GM12878 (cell line): ENCODE data around the gene ZNF688. TPM values are rescaled to one million over a fixed set of nuclear protein-coding genes. Genes with fewer than 3 reads are reported as not detected.

ENCODE experiments used
- ATAC-seq: fragments of 200-7000 bp; cut with Tn5 transposase; 3 replicates; pipeline ENCODE4 v1.9.1; 2020; ENCODE audit warnings: mild to moderate bottlenecking, moderate library complexity
- BruUV-seq: library from RNA; stranded (reverse); fragments of 400-500 nt; replicated peaks from 2 replicates; lab custom pipeline; 2021; lab: Mats Ljungman, UMichigan
- CTCF ChIA-PET: fragments of 300-600 bp; sonication (Branson Sonifier 250); formaldehyde crosslinking; extraction: SDS; loops from one replicate; lab custom pipeline; 2021; ENCODE audit warnings: inconsistent platforms; lab: Yijun Ruan, JAX
- POLR2A ChIA-PET: fragments of 350-600 bp; formaldehyde crosslinking; extraction: SDS; loops from one replicate; lab custom pipeline; 2021; ENCODE audit warnings: inconsistent platforms; lab: Charles Lee
- RAD21 ChIA-PET: fragments of 300-600 bp; sonication (Branson Sonifier 250); formaldehyde crosslinking; loops from one replicate; lab custom pipeline; 2023; ENCODE audit warnings: antibody characterized with exemption; ENCODE audit not compliant: unreplicated experiment; lab: Charles Lee
- SMC1A ChIA-PET: fragments of 300-600 bp; sonication (Branson Sonifier 250); formaldehyde crosslinking; loops from one replicate; lab custom pipeline; 2023; ENCODE audit not compliant: unreplicated experiment, uncharacterized antibody; lab: Charles Lee
- DNase-seq: peaks from one replicate; pipeline ENCODE4 v3.0.0-alpha.2; 2011; ENCODE audit warnings: low read depth, low spot score
- FAIRE-seq: peaks from 3 replicates; lab custom pipeline; 2011; peaks lifted over from hg19 to GRCh38; lab: Jason Lieb, UNC
- H2AFZ ChIP-seq: 2 replicates; pipeline ENCODE4 v1.6.0; 2011; ENCODE audit warnings: low read depth, low read length, control low read depth; ENCODE audit not compliant: control insufficient read depth
- H3K27ac ChIP-seq: 2 replicates; pipeline ENCODE4 v1.5.1; 2011; ENCODE audit warnings: control low read depth; ENCODE audit not compliant: control insufficient read depth, insufficient read depth
- H3K27me3 ChIP-seq, 2 experiments: replicated peaks in 1 of 2; 2 replicates each; pipeline versions ENCODE4 v1.6.0 to v1.6.1; 2011; ENCODE audit warnings: low read length in 1 of 2; ENCODE audit not compliant: control insufficient read depth in 2 of 2, insufficient read depth in 2 of 2
- H3K36me3 ChIP-seq, 2 experiments: 2 replicates each; pipeline ENCODE4 v1.5.1; 2011; ENCODE audit warnings: low read length in 1 of 2; ENCODE audit not compliant: control insufficient read depth in 2 of 2, insufficient read depth in 2 of 2
- H3K4me1 ChIP-seq: 2 replicates; pipeline ENCODE4 v1.6.1; 2011; ENCODE audit warnings: mild to moderate bottlenecking, low read length, moderate library complexity, mixed read lengths; ENCODE audit not compliant: control insufficient read depth, insufficient read depth
- H3K4me2 ChIP-seq: 2 replicates; pipeline ENCODE4 v1.6.0; 2011; ENCODE audit warnings: control low read depth; ENCODE audit not compliant: control insufficient read depth, insufficient read depth
- H3K4me3 ChIP-seq: fragments of 200-600 bp; sonication (generic); 2 replicates; pipeline ENCODE4 v1.5.1; 2016
- H3K79me2 ChIP-seq: 2 replicates; pipeline ENCODE4 v1.6.0; 2011; ENCODE audit warnings: low read length; ENCODE audit not compliant: control insufficient read depth, insufficient read depth
- H3K9ac ChIP-seq: 2 replicates; pipeline ENCODE4 v1.8.0; 2011; ENCODE audit warnings: low read length, control low read depth, mixed read lengths; ENCODE audit not compliant: control insufficient read depth, insufficient read depth
- H3K9me3 ChIP-seq: replicated peaks from 3 replicates; pipeline ENCODE4 v1.5.1; 2011; ENCODE audit warnings: mild to moderate bottlenecking, low read length; ENCODE audit not compliant: control insufficient read depth, insufficient read depth
- H4K20me1 ChIP-seq: 2 replicates; pipeline ENCODE4 v1.6.0; 2011; ENCODE audit not compliant: control insufficient read depth, insufficient read depth
- ASH2L ChIP-seq: fragments of 300-600, 200-600 bp; sonication (generic); IDR thresholded peaks from 2 replicates; pipeline ENCODE4 v1.6.1; 2017; ENCODE audit warnings: low read depth, mild to moderate bottlenecking, borderline replicate concordance
- HCFC1 ChIP-seq: fragments of 150-350 bp; IDR thresholded peaks from 2 replicates; pipeline ENCODE4 v1.6.1; 2014; ENCODE audit warnings: low read length
- HDAC6 ChIP-seq: fragments of 200-600 bp; sonication (generic); IDR thresholded peaks from one replicate; pipeline ENCODE4 v1.8.0; 2017; ENCODE audit warnings: antibody characterized with exemption; ENCODE audit not compliant: unreplicated experiment
- IKZF2 ChIP-seq, 2 experiments: fragments of 450-650 bp; IDR thresholded peaks; 2 replicates each; pipeline ENCODE4 v1.6.1; 2017; ENCODE audit warnings: mild to moderate bottlenecking in 2 of 2, moderate library complexity in 2 of 2
- JUND ChIP-seq: IDR thresholded peaks from 2 replicates; pipeline ENCODE4 v1.6.1; 2012; ENCODE audit warnings: low read depth, mild to moderate bottlenecking, low read length, improper control_type of control experiment, moderate library complexity
- MEF2B ChIP-seq: fragments of 450-650 bp; IDR thresholded peaks from 2 replicates; pipeline ENCODE4 v1.6.1; 2018; ENCODE audit warnings: mild to moderate bottlenecking, moderate library complexity; ENCODE audit not compliant: partially characterized antibody, poor library complexity, severe bottlenecking
- MXI1 ChIP-seq: fragments of 150-350 bp; IDR thresholded peaks from 2 replicates; pipeline ENCODE4 v1.6.1; 2011; ENCODE audit warnings: low read depth, mild to moderate bottlenecking, inconsistent platforms, low read length, improper control_type of control experiment
- NR2C1 ChIP-seq: fragments of 450-650 bp; IDR thresholded peaks from 2 replicates; pipeline ENCODE4 v1.6.1; 2017; ENCODE audit warnings: antibody characterized with exemption, mild to moderate bottlenecking, moderate library complexity
- PBX3 ChIP-seq: IDR thresholded peaks from 2 replicates; pipeline ENCODE4 v1.6.1; 2011; ENCODE audit warnings: mild to moderate bottlenecking, low read depth, low read length, moderate library complexity; ENCODE audit not compliant: insufficient replicate concordance
- POU2F2 ChIP-seq: IDR thresholded peaks from 3 replicates; pipeline ENCODE4 v1.6.1; 2011; ENCODE audit warnings: low read depth, mild to moderate bottlenecking, low read length, borderline replicate concordance
- SP1 ChIP-seq: IDR thresholded peaks from one replicate; pipeline ENCODE4 v1.6.1; 2011; ENCODE audit warnings: low read depth, low read length
- USF2 ChIP-seq: IDR thresholded peaks from 2 replicates; pipeline ENCODE4 v1.6.1; 2011; ENCODE audit warnings: low read depth, low read length, improper control_type of control experiment, borderline replicate concordance
- ZBED1 ChIP-seq: IDR thresholded peaks from 2 replicates; pipeline ENCODE4 v1.6.1; 2016; ENCODE audit warnings: borderline replicate concordance
- ZBTB4 ChIP-seq: fragments of 450-650 bp; formaldehyde crosslinking; IDR thresholded peaks from 2 replicates; pipeline ENCODE4 v1.4.0; 2022; ENCODE audit warnings: mild to moderate bottlenecking, moderate library complexity
- WGBS: methylation state at CpG from one replicate; pipeline ENCODE4 v1.1.6; 2016; ENCODE audit warnings: low lambda C conversion rate; ENCODE audit not compliant: insufficient replicate concordance, insufficient coverage; ENCODE audit errors: missing lambda C conversion rate; 5-methylcytosine and 5-hydroxymethylcytosine counted together
- in situ Hi-C: fragments of 300-500 bp; cut with MboI; formaldehyde crosslinking; loops from 9 replicates; pipeline ENCODE4 v1.14.3; 2018; ENCODE audit warnings: mixed read lengths
- intact Hi-C: fragments of 100-400 bp; cut with micrococcal nuclease; formaldehyde crosslinking; loops from one replicate; pipeline ENCODE4 v1.14.2; 2022; ENCODE audit not compliant: unreplicated experiment
- polyA plus RNA-seq, 11 experiments: library from polyadenylated mRNA; depleted of rRNA in 4 of 11; unstranded in 6 of 11; stranded (reverse) in 5 of 11; fragments of >200 nt; fragmentation: Nextera tagmentation in 4 of 11; fragmentation: Illumina TruSeq in 1 of 11; extraction: Ambion mirVana in 4 of 11; extraction: Trizol in 1 of 11; gene quantifications; 1 replicate in 1 of 11; 2 replicates in 10 of 11; pipeline versions ENCODE4 v1.2.1 to v1.2.3, GENCODE V29; 2011 to 2016; ENCODE audit warnings: inconsistent platforms in 2 of 11, missing spikeins in 2 of 11, low read depth in 1 of 11
- total RNA-seq, 4 experiments: library from RNA; depleted of rRNA in 3 of 4; stranded (reverse); fragments of >200 nt in 3 of 4; fragmentation: Illumina TruSeq in 1 of 4; extraction: Trizol in 1 of 4; gene quantifications; 2 replicates each; pipeline versions ENCODE4 v1.2.1 to v1.2.3, GENCODE V29; 2013 to 2021

ZNF688 gene
- total and polyA plus RNA-seq, 10 of the 15 experiments (the other 5 are each of a cell fraction or from before 2014, with no cell fraction given), result 0.14 to 17.4 (median 10.6) TPM

GRCh38 chr16:30546115-30546514 is 25.4 kb downstream of the ZNF688 start (continued):
- TF ChIP-seq ZBTB4 (CRISPR knock-in tag), result no peak

- FAIRE-seq (no peak), ATAC-seq (no peak), DNase-seq (no peak)
- Histone ChIP-seq H2AFZ (no peak overlapping the region), H3K27me3 (no peaks in the 10 kb centered on the region), H3K4me1 (no peaks in the 10 kb centered on the region), H3K9ac (no peak overlapping the region), H3K27ac (no peak overlapping the region), H3K79me2 (no peaks in the 10 kb centered on the region), H3K9me3 (no peaks in the 10 kb centered on the region), H3K4me2 (no peak overlapping the region), H3K36me3 (no peaks in the 10 kb centered on the region), H3K4me3 (no peak overlapping the region), H4K20me1 (no peaks in the 10 kb centered on the region)
- no TSS peak for BruUV-seq
- SMC1A ChIA-PET, result interaction anchor here (1.1 to 1.8 kb wide), 3 partner anchors 8 to 113 kb away, joined by 3 to 6 read pairs (median 5); partner anchors contain the start of genes DCTPP1 and ZNF747
- WGBS, result 76% methylated on average over 5 of the region's 5 CpGs
- RAD21 ChIA-PET, result interaction anchor here (1.8 kb wide), 1 partner anchor 15 kb away, joined by 4 read pairs; the partner anchor contains the start of gene ZNF764
- CTCF ChIA-PET, result no interaction called here
- intact Hi-C loops (no loop called here), in situ Hi-C loops (no loop called here)
- POLR2A ChIA-PET, result interaction anchor here (0.6 to 1.9 kb wide), 3 partner anchors 8 to 412 kb away, joined by 3 to 6 read pairs (median 3); no protein-coding TSS in a partner anchor
- TF ChIP-seq JUND, result no peak
- no peak for TF ChIP-seq NR2C1
- no peak for TF ChIP-seq MEF2B
- TF ChIP-seq PBX3, result no peak
- TF ChIP-seq ASH2L, result no peak
- TF ChIP-seq HDAC6, result no peak
- TF ChIP-seq MXI1, result no peak
- no peak for TF ChIP-seq ZBED1
- TF ChIP-seq POU2F2, result no peak
- TF ChIP-seq IKZF2 (IDR thresholded peaks at IDR 0.05), result no peak
- TF ChIP-seq SP1, result no peak
- no peak for TF ChIP-seq HCFC1
- no peak for TF ChIP-seq USF2
These were observed 28.4 kb downstream of the ZNF688 start for GRCh38 chr16:30543067-30543466.
